GM19099 (cell line): Measurements from ENCODE around the gene P2RX5.

ENCODE experiments used
- POLR2A ChIP-seq: IDR thresholded peaks from 3 replicates; pipeline ENCODE4 v1.6.1; 2011; ENCODE audit warnings: low read depth; ENCODE audit not compliant: insufficient read length; ENCODE audit errors: extremely low read depth

Gene P2RX5

DNA sequence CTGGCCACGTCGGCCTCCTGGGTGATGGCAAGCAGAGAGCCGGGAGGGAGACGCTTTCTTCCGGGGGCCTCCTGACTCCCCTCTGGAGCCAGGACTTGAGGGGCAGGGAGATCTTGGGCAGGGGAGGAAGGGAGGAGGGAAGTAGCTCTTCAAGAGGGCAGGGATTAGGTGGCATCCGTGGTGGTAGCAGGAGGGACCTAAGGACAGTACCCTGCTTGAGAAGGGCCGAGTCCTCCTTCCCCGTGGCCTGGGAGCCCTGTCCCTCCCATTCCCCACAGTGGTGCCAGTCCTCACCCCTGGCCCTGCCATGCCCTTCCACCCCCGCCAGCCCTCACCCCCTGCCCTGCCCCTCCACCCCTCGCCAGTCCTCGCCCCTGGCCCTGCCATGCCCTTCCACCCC lies 40.2 kb downstream of the P2RX5 start:
- TF ChIP-seq POLR2A = no peak

DNA sequence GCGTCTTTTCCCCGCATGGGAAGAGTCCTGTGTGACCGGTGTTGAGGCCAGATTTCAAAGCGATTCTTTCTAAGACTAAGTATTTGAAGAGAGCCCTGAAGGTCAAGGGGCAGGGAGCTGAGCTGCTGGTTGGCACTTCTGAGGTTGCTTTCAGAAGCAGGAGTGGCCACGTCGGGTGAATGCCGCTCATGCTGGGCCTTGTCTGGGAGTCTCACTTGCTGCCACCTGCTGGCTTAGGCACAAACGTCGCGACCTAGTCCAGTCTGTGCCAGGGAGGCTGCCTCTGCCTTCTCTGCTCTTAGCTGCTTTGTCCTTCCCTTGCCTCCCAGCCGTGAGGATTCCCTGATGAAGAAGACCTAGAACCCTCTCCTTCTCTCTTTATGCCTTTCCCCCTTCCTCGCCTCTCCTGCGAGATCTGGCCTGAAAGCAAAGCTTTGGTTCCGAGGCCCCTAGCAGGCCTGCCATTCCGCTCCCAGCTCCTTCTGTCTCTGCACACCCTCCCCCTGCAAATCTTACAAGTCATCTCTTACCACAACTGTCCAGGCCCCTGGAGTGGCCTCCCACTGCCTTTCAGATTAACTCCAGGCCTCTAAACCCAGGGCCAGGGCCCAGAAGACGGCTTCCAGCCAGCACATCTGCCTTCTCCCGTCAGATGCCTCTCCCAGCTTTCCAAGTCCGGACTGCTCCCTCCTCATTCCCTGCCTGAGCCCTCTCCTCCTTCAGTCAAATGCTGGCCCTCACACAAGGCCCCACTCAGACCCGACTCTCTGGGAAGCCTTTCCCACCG lies 48.0 kb downstream of the P2RX5 start:
- TF ChIP-seq POLR2A = no peak

DNA sequence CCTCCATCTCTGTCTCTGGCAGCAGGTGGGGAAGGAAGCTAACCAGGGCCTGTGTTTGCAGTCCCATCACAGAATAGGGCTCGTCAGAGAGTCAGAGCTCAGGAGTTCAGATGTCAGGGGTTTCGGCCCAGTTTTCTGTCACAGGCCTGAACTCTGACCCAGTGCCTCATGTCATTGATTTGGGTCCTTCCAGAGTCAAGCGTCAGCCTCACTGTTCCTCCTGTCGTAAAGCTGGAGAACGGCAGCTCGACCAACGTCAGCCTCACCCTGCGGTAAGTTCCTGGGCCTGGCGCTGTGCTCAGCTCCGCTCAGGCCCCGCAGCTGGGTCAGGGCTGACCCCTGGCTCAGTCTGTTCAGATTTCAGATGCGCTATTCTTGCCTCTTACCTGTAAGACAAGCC lies 48.7 kb downstream of the P2RX5 start:
- TF ChIP-seq POLR2A = no peak

DNA sequence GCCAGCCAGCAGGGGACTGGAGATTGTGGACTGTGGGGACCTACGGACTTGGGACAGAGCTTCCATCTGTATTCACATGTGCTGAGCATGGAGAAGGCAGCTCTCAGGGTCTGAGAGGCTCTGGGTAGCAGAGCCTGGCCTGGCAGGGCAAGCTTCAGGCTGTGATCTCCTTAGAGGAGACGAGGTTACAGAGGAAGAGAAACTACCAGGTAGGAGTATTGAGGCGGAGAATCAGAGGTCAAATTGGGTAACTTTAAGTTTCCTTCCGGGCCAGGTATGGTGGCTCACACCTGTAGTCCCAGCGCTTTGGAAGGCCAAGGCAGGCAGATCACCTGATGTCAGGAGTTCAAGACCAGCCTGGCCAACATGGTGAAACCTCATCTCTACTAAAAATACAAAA lies 50.6 kb downstream of the P2RX5 start:
- no peak for TF ChIP-seq POLR2A

DNA sequence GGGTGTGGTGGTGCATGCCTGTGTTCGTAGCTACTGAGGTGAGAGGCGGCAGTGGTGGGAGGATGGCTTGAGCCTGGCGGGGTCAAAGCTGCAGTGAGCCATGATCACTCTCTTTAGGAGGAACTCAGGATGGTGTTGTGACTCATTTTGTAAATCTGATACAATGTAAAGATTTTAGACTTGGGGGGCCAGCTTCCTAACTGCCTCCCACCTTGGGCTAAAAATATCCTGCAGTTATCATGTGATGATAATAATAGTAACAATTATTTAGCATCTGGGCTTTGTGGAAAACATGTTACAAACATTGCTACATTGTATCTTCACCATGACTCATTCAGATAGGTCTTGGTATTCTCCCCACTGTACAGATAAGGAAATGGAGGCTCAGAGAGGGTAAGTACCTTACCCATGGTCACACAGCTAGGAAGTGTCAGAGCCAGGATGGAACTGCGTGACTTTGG lies 52.0 kb downstream of the P2RX5 start:
- TF ChIP-seq POLR2A = no peak

DNA sequence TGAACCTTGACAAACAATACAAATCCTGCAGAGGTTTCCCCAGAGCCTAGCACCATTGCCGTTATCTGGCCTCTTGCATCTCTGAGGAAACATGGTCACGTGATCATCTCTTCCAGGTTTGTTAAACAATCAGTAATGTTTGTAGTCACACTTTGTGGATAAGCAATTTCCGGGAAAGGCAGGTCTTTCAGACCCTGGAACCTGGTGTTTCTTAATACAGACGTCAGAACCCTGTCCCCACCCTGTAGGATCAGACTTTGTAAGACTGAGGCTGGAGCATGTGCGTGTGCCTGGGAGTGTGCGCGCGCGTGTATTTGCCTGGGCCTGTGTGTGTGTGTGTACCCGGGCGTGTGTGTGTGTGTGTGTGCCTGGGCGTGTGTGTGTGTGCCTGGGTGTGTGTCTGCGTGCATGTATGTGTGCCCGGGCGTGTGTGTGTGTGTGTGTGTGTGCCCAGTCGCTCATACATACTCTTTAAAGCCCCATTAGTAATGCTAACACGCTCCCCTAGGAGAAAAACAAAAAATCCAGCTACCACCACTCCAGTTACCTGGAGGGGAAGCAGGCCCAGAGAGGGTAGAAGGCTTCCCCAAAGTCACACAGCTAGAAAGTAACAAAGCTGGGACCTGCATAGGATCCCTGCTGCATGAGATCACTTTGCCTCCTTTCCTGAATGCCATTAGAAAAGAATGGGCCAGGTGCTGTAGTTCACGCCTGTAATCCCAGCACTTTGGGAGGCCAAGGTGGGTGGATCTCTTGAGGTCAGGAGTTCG lies 54.1 kb downstream of the P2RX5 start:
- TF ChIP-seq POLR2A = no peak

DNA sequence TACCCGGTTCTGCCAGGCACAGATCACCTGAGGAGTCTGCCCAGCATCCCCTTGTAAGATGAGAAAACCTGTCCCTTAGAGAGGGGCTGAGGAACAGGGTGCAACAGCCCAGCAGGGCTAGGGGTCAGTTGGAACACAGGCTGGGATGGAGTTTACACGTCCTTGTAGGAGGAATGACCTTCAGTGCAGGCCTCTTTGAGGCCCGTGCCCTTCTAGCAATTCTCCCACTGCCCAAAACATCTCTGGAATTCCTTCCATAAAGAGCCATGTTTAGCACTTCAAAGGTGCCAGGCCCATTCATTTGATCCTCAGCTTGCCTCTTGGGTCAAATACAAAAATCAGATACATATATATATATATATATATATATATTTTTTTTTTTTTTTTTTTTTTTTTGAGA lies 54.9 kb downstream of the P2RX5 start:
- no peak for TF ChIP-seq POLR2A

DNA sequence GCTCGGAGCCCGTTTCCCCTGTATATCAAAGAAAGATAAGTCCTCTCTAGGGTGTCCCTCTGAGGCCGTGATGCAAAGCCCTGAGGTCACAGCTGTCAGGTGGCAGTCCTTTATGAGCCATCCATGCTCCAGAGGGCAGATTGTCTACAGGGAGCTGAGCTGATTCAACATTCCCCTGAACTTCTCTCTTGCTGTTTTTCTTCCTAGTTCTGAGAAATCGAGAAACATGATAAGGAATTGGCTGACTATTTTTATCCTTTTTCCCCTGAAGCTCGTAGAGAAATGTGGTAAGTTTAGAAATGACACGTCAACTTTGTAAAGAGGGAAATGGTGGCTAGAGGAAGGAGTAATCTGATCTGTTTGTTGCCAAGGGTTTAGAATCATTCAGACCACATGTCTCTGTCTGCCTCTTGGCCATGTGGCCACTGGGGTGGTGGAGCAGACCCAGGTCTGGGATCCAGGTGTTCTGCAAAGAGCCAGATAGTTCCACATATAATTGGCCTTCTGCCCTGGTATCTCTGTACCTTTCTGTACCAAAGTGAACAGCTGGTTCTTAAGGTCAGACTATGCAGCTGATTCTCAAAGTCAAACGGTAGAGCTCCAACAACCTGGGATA lies 55.9 kb downstream of the P2RX5 start:
- TF ChIP-seq POLR2A = no peak

DNA sequence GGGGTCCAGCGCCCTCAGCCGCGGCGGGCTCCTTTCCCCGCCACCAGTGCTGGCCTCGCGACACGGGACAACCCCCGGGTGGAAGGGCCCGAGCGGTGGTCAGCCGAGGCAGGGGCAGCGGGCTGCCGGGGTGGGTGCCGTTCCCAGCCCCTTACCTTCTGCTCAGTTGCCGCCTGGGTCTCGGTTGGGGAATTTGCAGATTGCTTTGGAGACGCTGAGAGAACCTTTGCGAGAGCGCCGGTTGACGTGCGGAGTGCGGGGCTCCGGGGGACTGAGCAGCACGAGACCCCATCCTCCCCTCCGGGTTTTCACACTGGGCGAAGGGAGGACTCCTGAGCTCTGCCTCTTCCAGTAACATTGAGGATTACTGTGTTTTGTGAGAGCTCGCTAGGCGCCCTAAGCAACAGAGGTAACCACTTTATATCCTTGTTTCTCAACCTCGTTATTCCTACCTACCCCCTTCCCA lies 59.0 kb downstream of the P2RX5 start:
- no peak for TF ChIP-seq POLR2A

DNA sequence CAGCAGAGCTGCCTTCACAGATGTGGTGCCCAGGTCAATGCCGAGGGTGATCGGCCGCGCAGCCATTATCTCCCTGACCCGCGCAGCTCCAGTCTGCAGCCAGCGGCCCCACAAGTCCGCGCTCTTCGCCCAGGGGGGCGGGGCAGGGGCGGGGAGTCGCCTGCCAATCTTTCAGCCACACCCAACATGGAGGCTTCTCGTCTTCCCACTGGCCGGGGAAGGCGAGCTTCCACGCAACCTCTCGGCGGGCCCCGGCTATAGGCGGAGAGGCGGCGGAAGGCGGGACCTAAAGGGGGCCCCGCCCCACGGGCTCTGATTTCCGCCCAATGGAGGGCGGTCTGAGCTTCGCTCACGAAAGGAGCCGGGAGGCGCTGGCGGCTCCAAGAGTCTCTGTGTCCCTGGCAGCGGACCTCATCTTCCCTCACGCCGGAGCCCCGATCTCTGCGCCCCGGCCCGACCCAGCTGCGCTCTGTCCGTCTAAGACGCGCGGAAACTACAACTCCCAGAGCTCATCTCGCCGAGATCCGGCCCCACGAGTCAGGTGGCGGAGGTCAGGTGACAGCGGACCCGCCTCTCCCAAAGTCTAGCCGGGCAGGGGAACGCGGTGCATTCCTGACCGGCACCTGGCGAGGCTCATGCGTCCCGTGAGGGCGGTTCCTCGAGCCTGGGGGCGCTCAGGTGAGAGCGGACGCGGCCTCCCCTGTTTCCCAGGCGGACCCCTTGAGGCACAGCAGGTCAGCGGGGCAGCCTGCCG lies 59.6 kb downstream of the P2RX5 start, which contains the start of the genes CTNS and SHPK:
TSS of gene CTNS (plus strand) at position 607 of the 754 bp plus-strand sequence. CDS start 3,447 bp downstream, outside the sequence.
TSS of gene SHPK (minus strand) at position 97 of the 754 bp plus-strand sequence. CDS start at position 66, 31 bp downstream.
- peak; percentile 83 for TF ChIP-seq POLR2A

DNA sequence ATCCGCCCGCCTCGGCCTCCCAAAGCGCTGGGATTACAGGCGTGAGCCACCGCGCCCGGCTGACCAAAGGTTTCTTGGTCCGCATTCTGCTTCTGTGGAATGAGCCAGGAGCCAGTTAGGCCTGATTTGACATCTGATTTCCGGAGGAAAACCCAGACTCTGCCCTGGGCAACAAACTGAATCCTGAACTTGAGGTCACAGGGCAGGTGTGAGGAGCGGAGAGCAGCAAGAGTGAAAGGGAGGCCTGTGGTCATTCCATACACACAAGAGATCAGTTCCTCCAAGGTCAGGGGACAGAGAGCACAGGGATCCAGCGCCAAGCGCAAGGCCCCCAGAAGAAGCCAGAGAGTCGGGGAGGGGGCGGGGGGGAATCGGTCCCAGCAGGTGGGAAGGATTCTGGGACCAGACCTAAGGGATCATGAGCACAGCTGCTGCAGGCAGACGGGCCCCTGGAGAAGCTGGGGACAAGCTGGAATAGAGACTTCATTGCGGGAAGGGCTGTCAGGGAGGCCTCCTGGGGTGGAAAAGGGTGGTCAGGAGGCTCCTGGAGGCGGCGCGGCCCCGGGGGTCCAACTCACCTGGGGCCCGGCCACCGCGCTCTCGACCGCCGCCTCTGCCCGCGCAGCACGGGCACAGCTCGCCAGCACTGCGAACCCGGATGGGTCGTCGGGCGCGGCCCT lies 60.3 kb downstream of the P2RX5 start:
- no peak for TF ChIP-seq POLR2A

DNA sequence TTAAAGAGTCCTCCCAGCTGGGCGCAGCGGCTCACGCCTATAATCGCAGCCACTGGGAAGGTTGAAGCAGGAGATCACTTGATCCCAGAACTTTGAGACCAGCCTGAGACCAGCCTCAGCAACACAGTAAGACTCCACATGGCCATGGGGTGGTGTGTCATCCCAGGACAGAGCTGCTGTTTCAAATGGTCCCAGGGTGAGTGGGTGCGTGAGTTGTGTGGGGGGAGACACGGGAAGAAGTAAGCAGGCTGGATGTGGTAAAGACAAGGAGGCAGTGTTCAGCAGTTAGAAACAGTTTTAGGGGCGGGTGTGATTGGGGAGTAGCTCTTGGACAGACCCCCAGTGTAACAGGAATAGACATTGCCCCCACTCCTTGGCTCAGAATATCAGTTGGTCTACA lies 63.7 kb downstream of the P2RX5 start:
- no peak for TF ChIP-seq POLR2A

DNA sequence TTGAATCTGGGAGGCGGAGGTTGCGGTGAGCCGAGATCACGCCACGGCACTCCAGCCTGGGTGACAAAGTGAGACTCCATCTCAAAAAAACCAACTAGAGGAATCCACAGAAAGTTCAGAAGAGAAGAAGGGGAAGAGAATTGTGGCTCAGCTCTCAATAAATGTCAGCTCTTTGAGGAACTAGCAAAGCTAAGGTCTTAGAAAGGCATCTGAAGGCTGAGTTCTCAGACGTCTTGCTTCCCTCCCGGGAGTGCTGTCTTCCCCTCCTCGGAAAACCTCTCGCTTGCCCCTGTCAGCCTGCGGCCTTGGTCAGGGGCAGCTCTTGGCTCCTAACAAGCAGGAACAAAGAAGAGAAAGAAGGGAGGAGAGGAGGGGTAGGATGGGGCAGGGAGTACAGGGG lies 65.2 kb downstream of the P2RX5 start:
- no peak for TF ChIP-seq POLR2A

DNA sequence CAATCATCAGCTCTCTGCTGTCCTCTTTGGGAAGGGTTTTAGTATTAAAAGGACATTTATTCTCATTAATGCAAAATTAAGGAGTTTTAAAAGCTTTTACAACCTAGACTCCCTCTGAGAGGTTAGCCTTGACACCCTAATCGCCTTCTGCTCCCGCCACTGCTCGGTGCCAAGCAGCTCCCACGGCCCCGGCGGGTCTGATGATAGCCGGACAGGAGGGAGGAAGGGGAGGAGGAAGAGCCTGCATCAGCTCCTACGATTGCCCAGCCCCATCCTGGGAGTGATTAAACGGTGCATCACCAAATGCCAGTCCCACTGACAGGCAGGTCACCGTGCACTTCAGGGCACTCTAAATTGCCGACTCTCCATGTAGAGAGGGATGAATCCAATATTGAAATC lies 68.2 kb downstream of the P2RX5 start:
- TF ChIP-seq POLR2A = no peak
